Renal cortical epithelial cell (primary cell): ENCODE results near the gene AMY1A. TPM values are rescaled to one million over a fixed set of nuclear protein-coding genes. Genes with fewer than 3 reads are reported as not detected.
"Not testable (repeated sequence)": the region's sequence is repeated elsewhere in the genome, so short reads cannot be mapped to it uniquely, and the experiment has no call there.

Source experiments
- DNase-seq: peaks from one replicate; pipeline ENCODE4 v3.0.0-alpha.2; 2011; ENCODE audit warnings: low read depth
- total RNA-seq: library from RNA; depleted of rRNA; stranded (reverse); fragments of >200 nt; gene quantifications from 2 replicates; pipeline ENCODE4 v1.2.3, GENCODE V29; 2014

The AMY1A gene
- total RNA-seq = not detected in 2 replicates

DNA sequence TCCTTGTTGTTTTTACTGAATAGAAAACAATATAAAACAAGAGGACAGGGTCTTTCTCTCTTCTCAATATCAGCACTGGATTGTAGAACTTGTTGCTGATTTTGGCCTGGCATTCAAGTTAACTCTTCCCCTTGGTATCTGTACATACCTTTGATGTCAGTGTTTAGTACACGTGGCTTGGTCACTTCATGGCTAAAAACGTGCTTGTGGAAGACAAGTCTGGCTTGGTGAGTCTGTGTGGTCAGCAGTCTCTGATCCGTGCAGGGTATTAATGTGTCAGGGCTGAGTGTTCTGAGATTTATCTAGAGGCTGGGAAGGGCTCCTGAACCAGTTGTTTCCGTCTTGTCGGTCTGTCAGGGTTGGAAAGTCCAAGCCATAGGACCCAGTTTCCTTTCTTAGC is at the start of gene AMY1A:
AMY1A (plus strand) TSS at position 301 of the 400 bp plus-strand sequence. CDS start 571 bp downstream, outside the sequence.
- not testable (repeated sequence) for DNase-seq

GRCh38 chr1:103616362-103616761 is 39.2 kb upstream of the AMY1A start:
- no peak for DNase-seq

GRCh38 chr1:103616994-103617477 is 38.5 kb upstream of the AMY1A start, which contains the start of gene AMY2A:
AMY2A (plus strand) TSS chr1:103617427; CDS start chr1:103617441, 14 bp downstream.
- DNase-seq = not testable (repeated sequence)

DNA sequence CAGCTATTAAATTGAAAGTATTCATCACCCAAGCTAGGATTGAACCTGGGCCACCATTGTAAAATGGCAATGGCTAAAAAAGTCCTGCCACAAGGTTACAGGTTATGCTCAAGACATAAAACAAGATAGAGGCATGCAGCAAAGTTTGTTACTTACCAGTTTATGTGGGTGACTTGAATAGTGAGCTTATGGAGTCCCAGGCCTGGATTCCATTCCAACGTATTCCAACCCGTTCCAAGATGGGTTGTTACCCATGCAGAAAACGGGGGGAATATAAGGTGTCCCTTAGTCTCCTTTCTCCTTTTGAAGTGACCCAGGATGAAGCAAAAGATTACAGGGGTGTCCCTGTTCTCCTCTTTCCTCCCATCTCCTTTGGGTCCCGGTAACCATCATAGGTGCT is 28.1 kb upstream of the AMY1A start:
- not testable (repeated sequence) for DNase-seq

- not testable (repeated sequence) for DNase-seq
Observed at GRCh38 chr1:103641194-103641593, 14.4 kb upstream of the AMY1A start.

GRCh38 chr1:103643908-103644307 is 11.7 kb upstream of the AMY1A start:
- DNase-seq = not testable (repeated sequence)

DNA sequence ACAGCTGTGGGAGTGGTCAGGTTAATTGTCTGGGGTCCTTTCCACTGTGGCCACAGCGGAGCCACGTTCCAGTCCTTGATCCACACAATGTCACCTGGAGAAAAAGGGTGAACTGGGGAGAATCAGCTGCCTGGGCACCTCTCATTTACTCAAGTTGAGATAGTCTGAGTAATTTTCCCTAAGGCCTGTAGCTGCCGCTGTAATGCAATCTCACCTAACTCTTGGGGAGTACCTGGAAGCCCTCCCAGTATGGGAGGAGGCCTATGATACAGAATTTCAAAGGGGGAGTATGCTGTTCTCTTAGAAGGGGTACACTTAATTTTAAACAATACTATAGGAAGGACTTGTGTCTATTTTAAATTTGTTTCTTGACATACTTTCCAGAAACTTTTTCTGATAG is 5.3 kb upstream of the AMY1A start:
- DNase-seq = not testable (repeated sequence)

DNA sequence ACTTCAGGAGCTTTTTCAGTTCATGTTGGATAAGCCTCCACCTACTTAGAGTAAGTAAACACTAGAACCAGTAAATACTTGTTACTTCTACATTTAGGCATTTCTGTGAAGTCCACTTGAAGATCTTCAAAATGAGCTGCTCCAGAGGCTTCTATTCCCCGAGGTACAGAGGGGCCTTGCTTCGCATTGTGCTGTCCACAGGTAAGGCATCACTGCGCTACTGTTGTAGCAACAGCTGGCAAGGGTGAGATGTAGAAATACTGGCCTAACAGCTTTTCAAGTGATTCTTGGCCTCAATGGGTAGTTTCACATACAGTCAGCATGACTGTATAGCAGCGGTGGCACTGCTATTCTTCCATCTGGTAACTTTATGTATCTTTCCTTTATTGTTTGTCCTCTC is 4.7 kb upstream of the AMY1A start:
- not testable (repeated sequence) for DNase-seq

DNA sequence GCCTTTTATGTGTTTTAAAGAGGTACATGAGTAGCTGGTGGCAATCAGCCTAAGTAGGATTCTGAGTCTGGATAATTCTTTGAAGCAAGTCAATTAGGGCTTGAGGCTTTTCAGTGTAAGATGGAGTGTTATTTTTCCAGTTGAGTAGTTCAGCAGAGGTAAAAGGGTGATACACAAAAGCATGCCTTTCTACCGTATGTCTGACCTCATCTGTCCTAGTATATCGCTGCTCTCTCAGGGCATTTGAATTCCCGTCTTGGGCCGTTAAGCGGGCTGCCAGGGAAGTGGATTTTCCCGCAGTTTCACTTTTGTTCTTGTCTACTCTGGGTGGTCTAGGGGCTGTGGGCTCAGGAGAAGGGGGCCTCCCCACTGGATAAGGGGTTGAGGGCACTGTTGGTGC is 1.4 kb upstream of the AMY1A start:
- DNase-seq = not testable (repeated sequence)

- DNase-seq = not testable (repeated sequence)
Observed at GRCh38 chr1:103676335-103676734, 20.8 kb downstream of the AMY1A start.

DNA sequence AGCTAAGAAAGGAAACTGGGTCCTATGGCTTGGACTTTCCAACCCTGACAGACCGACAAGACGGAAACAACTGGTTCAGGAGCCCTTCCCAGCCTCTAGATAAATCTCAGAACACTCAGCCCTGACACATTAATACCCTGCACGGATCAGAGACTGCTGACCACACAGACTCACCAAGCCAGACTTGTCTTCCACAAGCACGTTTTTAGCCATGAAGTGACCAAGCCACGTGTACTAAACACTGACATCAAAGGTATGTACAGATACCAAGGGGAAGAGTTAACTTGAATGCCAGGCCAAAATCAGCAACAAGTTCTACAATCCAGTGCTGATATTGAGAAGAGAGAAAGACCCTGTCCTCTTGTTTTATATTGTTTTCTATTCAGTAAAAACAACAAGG is 40.5 kb downstream of the AMY1A start, which contains the start of gene AMY1B:
AMY1B (minus strand) TSS at position 101 of the 400 bp plus-strand sequence. CDS start 571 bp downstream, outside the sequence.
- DNase-seq = not testable (repeated sequence)

- not testable (repeated sequence) for DNase-seq
Observed at GRCh38 chr1:103697430-103697829, 41.9 kb downstream of the AMY1A start.

DNA sequence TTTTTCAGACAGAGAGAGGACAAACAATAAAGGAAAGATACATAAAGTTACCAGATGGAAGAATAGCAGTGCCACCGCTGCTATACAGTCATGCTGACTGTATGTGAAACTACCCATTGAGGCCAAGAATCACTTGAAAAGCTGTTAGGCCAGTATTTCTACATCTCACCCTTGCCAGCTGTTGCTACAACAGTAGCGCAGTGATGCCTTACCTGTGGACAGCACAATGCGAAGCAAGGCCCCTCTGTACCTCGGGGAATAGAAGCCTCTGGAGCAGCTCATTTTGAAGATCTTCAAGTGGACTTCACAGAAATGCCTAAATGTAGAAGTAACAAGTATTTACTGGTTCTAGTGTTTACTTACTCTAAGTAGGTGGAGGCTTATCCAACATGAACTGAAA is 45.1 kb downstream of the AMY1A start:
- not testable (repeated sequence) for DNase-seq

DNA sequence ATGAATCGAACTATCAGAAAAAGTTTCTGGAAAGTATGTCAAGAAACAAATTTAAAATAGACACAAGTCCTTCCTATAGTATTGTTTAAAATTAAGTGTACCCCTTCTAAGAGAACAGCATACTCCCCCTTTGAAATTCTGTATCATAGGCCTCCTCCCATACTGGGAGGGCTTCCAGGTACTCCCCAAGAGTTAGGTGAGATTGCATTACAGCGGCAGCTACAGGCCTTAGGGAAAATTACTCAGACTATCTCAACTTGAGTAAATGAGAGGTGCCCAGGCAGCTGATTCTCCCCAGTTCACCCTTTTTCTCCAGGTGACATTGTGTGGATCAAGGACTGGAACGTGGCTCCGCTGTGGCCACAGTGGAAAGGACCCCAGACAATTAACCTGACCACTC is 45.7 kb downstream of the AMY1A start:
- DNase-seq = not testable (repeated sequence)

DNA sequence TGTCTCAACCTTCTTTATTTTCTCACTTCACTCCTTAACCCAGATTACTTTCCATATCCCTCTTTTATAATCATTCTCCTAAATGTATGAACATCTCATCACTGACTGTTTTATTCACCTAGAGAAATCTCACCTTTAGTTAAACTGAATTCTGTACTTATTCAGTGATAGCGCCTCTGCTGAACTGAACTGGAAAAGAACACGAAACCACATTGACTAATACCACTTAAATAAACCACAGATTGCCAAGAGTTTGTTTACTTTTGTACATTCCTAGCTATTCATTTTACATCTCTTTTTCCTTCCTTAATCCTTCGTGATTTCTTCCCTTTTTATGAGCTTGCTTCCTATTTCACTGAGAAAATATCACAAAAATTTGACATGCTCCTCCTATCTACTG is 52.1 kb downstream of the AMY1A start:
- not testable (repeated sequence) for DNase-seq

- not testable (repeated sequence) for DNase-seq
Observed at GRCh38 chr1:103710381-103710780, 54.8 kb downstream of the AMY1A start.

Other genes with a start within 250 kb of the AMY1A start
- 2.6 and 14.1 TPM in 2 replicates for gene RNPC3, start 130.1 kb upstream of the AMY1A start, total RNA-seq
- 2.4 and 19.7 TPM in 2 replicates for gene AMY2B, start 84.2 kb upstream of the AMY1A start, total RNA-seq
- not detected in 2 replicates for gene AMY2A, start 38.3 kb upstream of the AMY1A start, total RNA-seq
- gene AMY1B, start 40.5 kb downstream of the AMY1A start, total RNA-seq = not detected in 2 replicates
- gene AMY1C, start 94.1 kb downstream of the AMY1A start, total RNA-seq = not detected in 2 replicates